Tibial nerve (tissue), 4 donors: ENCODE data around the gene ASXL1.

Experiments
- CTCF ChIP-seq, 5 experiments: fragments of 200-600 bp in 3 of 5; fragments of 450-650 bp in 2 of 5; sonication (generic) in 3 of 5; IDR thresholded peaks; one replicate each; pipeline ENCODE4 v1.5.1; 2016 to 2019; ENCODE audit warnings: antibody characterized with exemption in 5 of 5, mild to moderate bottlenecking in 3 of 5, moderate library complexity in 2 of 5
- EP300 ChIP-seq, 2 donors: sonication (generic); formaldehyde crosslinking; IDR thresholded peaks; one replicate each; pipeline ENCODE4 v1.6.1; 2017; ENCODE audit warnings: antibody characterized with exemption in 2 of 2, mild to moderate bottlenecking in 1 of 2
- POLR2A ChIP-seq, 2 donors: fragments of 450-650 bp; IDR thresholded peaks; one replicate each; pipeline ENCODE4 v1.6.1; 2017; ENCODE audit warnings: antibody characterized with exemption in 2 of 2, mild to moderate bottlenecking in 2 of 2, moderate library complexity in 2 of 2

GRCh38 chr20:32370897-32371296, 12.8 kb downstream of the ASXL1 start:
- no peak for TF ChIP-seq CTCF (IDR thresholded peaks at IDR 0.05)
- TF ChIP-seq POLR2A (IDR thresholded peaks at IDR 0.05): no peak
- no peak for TF ChIP-seq EP300 (IDR thresholded peaks at IDR 0.05)
